ENCODE data around the gene FYN.

DNA sequence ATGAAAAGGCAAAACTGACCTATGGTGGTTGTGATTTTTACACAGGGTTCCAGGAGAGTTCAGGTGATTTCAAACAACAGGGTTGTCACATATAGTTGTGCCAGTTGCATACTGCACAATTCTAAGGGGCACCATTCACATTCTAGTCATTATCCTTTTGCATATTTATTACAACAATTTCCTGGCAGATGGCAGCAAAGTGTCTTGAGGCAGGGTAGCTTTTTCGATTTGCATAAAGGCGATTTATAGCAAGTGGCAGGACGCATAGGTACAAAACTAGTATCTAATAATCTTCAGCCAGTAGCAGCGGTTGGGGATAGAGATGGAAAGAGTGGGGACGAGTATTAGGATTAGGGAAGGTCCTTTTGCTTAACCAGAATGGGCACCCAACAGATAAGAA is 221.1 kb downstream of the FYN start:
- TF ChIP-seq, protein P1, sequence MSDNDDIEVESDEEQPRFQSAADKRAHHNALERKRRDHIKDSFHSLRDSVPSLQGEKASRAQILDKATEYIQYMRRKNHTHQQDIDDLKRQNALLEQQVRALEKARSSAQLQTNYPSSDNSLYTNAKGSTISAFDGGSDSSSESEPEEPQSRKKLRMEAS (IDR thresholded peaks at IDR 0.05): no peak
- no peak for TF ChIP-seq EZH2 (IDR thresholded peaks at IDR 0.05)
- no peak for TF ChIP-seq RAD21 (IDR thresholded peaks at IDR 0.05; ENCODE audit: low read depth)
- TF ChIP-seq, protein P2, sequence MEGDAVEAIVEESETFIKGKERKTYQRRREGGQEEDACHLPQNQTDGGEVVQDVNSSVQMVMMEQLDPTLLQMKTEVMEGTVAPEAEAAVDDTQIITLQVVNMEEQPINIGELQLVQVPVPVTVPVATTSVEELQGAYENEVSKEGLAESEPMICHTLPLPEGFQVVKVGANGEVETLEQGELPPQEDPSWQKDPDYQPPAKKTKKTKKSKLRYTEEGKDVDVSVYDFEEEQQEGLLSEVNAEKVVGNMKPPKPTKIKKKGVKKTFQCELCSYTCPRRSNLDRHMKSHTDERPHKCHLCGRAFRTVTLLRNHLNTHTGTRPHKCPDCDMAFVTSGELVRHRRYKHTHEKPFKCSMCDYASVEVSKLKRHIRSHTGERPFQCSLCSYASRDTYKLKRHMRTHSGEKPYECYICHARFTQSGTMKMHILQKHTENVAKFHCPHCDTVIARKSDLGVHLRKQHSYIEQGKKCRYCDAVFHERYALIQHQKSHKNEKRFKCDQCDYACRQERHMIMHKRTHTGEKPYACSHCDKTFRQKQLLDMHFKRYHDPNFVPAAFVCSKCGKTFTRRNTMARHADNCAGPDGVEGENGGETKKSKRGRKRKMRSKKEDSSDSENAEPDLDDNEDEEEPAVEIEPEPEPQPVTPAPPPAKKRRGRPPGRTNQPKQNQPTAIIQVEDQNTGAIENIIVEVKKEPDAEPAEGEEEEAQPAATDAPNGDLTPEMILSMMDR (IDR thresholded peaks at IDR 0.05 in 2 of 3, conservative IDR thresholded peaks at IDR 0.05 in 1 of 3; ENCODE audit: borderline replicate concordance in 1 of 3, insufficient read depth in 1 of 3, low read depth in 2 of 3, low read length in 2 of 3): no peak
- TF ChIP-seq, protein P3, sequence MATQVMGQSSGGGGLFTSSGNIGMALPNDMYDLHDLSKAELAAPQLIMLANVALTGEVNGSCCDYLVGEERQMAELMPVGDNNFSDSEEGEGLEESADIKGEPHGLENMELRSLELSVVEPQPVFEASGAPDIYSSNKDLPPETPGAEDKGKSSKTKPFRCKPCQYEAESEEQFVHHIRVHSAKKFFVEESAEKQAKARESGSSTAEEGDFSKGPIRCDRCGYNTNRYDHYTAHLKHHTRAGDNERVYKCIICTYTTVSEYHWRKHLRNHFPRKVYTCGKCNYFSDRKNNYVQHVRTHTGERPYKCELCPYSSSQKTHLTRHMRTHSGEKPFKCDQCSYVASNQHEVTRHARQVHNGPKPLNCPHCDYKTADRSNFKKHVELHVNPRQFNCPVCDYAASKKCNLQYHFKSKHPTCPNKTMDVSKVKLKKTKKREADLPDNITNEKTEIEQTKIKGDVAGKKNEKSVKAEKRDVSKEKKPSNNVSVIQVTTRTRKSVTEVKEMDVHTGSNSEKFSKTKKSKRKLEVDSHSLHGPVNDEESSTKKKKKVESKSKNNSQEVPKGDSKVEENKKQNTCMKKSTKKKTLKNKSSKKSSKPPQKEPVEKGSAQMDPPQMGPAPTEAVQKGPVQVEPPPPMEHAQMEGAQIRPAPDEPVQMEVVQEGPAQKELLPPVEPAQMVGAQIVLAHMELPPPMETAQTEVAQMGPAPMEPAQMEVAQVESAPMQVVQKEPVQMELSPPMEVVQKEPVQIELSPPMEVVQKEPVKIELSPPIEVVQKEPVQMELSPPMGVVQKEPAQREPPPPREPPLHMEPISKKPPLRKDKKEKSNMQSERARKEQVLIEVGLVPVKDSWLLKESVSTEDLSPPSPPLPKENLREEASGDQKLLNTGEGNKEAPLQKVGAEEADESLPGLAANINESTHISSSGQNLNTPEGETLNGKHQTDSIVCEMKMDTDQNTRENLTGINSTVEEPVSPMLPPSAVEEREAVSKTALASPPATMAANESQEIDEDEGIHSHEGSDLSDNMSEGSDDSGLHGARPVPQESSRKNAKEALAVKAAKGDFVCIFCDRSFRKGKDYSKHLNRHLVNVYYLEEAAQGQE (IDR thresholded peaks at IDR 0.05; ENCODE audit: low read depth): no peak
- no peak for TF ChIP-seq YY1 (IDR thresholded peaks at IDR 0.05; ENCODE audit: extremely low read depth, insufficient replicate concordance, low read depth, low read length)
- no peak for TF ChIP-seq SIN3A (IDR thresholded peaks at IDR 0.05; ENCODE audit: low read depth)
- no peak for TF ChIP-seq EZH2phosphoT487 (IDR thresholded peaks at IDR 0.05; ENCODE audit: borderline replicate concordance)
